Measurements from ENCODE around the gene GGTLC1.
"Not testable (repeated sequence)": the region's sequence is repeated elsewhere in the genome, so short reads cannot be mapped to it uniquely, and the experiment has no call there.

The GGTLC1 gene

GRCh38 chr20:23988561-23988960, at the start of gene GGTLC1:
GGTLC1 (minus strand) TSS chr20:23988779; CDS start chr20:23986611, 2,168 bp downstream.
- no peak for DNase-seq

- DNase-seq, result no peak
Measured at GRCh38 chr20:24034820-24035219, 46.2 kb upstream of the GGTLC1 start.

- no peak for DNase-seq
Measured at GRCh38 chr20:24033565-24033964, 45.0 kb upstream of the GGTLC1 start.

GRCh38 chr20:24033151-24033550, 44.6 kb upstream of the GGTLC1 start:
- no peak for DNase-seq

GRCh38 chr20:24032400-24032898, 43.9 kb upstream of the GGTLC1 start:
- DNase-seq, result no peak

- DNase-seq, result peak; percentile 66
Measured at GRCh38 chr20:24027229-24027628, 38.6 kb upstream of the GGTLC1 start.

GRCh38 chr20:24022621-24023180, 34.1 kb upstream of the GGTLC1 start:
- no peak for DNase-seq

GRCh38 chr20:24018796-24019195, 30.2 kb upstream of the GGTLC1 start:
- DNase-seq, result no peak

GRCh38 chr20:24017458-24017755, 28.8 kb upstream of the GGTLC1 start:
- no peak for DNase-seq

- DNase-seq, result no peak
Measured at GRCh38 chr20:24016607-24017457, 28.3 kb upstream of the GGTLC1 start.

- no peak for DNase-seq
Measured at GRCh38 chr20:24013953-24014352, 25.4 kb upstream of the GGTLC1 start.

- no peak for DNase-seq
Measured at GRCh38 chr20:24011282-24011681, 22.7 kb upstream of the GGTLC1 start.

- no peak for DNase-seq
Measured at GRCh38 chr20:24007758-24008157, 19.2 kb upstream of the GGTLC1 start.

- DNase-seq, result no peak
Measured at GRCh38 chr20:24007073-24007595, 18.6 kb upstream of the GGTLC1 start.

- no peak for DNase-seq
Measured at GRCh38 chr20:24006626-24007025, 18.0 kb upstream of the GGTLC1 start.

- DNase-seq, result no peak
Measured at GRCh38 chr20:24004471-24004870, 15.9 kb upstream of the GGTLC1 start.

GRCh38 chr20:24002896-24003295, 14.3 kb upstream of the GGTLC1 start:
- DNase-seq, result no peak

- no peak for DNase-seq
Measured at GRCh38 chr20:24001712-24002405, 13.3 kb upstream of the GGTLC1 start.

- no peak for DNase-seq
Measured at GRCh38 chr20:23998844-23999243, 10.3 kb upstream of the GGTLC1 start.

GRCh38 chr20:23998392-23998791, 9.8 kb upstream of the GGTLC1 start:
- no peak for DNase-seq

- peak; percentile 65 for DNase-seq
Measured at GRCh38 chr20:23995905-23996666, 7.5 kb upstream of the GGTLC1 start.

- DNase-seq, result not testable (repeated sequence)
Measured at GRCh38 chr20:23995291-23995690, 6.7 kb upstream of the GGTLC1 start.

Measured in activated naive CD4-positive, alpha-beta T cell treated with anti-CD3 and anti-CD28 coated beads, Interleukin-2, amount 50 U/mL, for 16 hours (primary cell).